T-helper 22 cell (primary cell): ENCODE data around the gene PNMA8C.
"Not testable (repeated sequence)": the region's sequence is repeated elsewhere in the genome, so short reads cannot be mapped to it uniquely, and the experiment has no call there.

Source experiments
- DNase-seq: peaks from one replicate; pipeline ENCODE4 v3.0.0-alpha.2; 2020; ENCODE audit warnings: low read depth

PNMA8C gene

DNA sequence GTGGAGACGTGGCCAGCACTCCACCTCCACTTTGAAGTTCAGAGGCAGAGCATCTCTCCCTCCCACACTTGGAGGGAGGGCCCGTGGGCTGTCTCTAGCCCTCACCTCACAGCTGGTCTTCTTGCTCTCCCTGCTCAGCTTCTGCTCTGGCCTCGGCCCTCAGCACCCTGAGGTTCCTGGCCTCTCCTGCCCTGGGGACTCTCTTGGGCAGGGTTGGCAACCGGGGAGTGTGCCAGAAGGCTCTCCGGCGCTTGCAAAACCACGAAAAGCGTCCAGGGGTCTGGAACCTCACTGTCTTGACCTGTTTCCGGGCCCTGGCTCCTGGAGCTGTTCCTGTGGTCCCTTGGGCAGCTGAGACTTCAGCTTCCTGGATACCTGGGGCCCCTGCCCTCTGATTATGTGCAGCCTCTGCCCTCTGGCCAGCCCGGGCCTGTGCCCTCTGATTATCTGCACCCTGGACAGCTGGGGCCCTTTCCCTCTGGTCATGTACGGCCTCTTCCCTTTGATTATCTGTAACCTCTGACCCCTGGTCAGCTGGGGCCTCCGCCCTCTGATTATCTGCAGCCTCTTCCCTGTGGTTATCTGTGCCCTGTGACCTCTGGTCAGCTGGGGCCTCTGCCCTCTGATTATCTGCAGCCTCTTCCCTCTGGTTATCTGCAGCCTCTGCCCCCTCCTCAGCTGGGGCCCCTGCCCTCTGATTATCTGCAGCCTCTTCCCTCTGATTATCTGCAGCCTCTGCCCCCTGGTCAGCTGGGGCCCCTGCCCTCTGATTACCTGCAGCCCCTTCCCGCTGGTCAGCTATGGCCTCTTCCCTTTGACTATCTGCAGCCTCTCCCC lies 17.4 kb downstream of the PNMA8C start:
- no peak for DNase-seq

DNA sequence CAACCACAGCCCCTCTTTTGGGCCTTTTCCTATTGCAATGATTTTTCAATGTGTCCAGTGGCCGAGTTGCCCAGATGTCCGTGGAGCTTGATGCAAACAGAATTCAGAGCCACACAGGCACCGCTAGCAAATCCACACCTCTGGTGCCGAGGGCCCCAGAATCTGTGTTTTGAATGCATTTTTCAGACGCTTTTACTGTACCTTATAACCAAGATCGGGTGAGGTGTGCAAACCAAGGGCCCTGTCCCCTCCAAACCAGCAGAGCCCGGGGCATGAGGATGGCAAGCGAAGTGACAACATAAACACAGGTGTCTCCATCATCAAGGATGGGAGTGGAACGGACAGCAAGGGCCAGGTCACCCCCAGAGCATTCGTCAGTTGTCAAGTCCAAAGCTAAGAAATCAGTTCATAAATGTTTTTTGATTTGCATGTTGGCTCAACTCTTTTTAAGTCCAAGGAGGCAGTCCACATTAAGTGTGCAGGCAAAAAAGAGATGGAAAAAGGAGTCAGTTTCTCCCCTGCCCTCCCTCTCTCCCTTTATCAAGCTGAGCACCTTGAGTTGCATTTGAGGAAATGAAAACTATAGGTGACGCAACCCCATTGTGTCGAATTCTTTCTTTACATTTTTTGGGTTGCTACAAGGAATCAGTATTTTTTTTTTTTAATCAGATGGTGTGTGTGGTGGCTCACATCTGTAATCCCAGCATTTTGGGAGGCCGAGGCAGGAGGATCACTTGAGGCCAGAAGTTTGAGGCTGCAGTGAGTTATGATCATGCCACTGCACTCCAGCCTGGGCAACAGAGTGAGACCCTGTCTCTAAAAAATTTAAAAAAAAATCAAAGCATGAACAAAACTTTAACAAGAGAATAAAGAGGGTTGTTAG lies 18.3 kb downstream of the PNMA8C start:
- no peak for DNase-seq

DNA sequence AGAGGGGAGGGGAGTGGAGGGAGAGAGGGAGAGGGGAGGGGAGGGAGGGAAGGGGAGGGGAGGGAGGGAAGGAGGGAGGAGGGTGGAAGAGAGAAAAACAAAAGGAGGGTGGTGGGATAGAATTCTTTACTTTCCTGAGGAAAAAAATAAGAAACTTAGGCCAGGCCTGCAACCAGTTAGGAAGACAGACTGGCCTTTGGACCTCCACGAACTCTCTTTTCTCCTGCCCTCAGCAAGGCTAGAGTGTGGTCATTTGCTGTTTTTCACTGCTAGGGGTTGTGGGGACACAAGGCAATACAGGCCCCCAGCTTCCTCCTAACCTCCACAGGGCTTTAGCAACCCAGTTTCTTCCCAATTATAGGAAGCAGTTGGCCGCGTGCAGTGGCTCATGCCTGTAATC lies 19.5 kb downstream of the PNMA8C start:
- no peak for DNase-seq

DNA sequence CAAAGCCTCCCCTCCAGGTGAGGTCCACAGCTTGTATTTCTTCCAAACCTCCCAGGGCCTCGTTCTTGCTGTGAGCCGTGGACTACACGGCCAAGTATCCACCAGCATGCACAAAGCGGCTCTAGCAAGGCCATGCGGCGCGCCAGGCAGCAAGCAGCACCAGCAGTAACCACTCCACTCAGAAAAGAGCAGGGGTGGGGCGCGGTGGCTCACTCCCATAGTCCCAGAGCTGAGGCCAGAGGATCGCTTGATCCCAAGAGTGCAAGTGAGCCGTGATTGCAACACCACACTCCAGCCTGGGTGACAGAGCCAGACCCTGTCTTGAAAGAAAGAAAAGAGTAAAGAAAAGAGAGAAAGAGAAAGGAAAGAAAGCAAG lies 20.1 kb downstream of the PNMA8C start:
- DNase-seq: no peak

DNA sequence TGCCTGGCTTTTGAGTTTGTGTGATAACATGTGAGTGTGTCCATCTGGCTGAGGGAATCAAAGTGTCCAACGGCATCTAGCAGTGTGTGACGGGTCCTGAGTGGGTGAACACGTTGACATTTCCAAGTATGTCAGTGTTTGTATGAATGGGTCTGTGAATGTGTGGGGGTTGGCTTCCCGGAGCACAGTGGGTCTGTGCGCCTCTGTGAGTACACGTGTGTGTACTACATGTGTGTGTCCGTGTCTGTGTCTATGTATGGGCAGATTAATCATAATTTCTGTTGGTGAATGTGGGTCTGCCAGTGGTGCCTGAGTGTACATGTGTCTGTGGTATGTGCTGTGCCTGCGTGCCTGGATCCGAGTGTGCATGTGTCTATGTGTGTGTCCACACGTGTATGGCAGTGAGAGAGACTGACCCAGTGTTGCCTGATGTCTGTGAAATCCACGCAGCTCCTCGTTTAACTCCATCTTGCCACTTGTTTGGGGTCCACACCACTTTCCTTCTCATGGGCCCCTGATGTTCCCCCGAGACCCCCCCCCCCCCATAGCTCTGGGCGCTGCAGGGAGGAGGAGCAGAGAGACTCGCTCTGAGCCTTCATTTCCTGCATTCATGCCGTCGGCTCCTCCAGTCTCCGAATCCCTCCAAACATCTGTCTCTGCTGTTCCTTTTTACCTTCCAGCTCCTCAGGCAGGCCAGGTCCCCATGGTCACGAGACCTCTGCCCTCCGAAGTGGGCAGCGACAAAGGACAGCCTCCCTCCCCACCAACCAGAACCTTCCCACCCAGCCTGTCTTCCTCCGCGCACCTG lies 20.7 kb downstream of the PNMA8C start:
- no peak for DNase-seq

DNA sequence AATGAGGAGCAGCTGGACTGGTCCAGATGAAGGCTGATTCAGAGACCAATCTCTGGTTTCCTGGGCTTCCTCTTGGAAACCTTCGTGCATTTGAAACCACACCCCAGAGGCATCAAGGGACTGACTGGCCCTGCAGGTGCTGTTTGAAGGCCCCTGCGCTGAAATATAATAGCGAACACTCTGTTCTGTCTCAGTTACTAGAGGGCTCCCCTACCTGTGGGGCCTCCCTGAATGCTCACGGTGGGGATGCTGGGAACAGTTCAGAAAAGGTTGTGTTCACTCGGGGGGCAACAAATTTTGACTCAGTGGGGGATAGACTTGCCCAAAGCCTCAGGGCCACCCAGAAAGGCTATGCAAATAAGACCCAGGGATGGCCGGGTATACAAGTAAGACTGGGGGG lies 21.8 kb downstream of the PNMA8C start:
- DNase-seq: no peak

DNA sequence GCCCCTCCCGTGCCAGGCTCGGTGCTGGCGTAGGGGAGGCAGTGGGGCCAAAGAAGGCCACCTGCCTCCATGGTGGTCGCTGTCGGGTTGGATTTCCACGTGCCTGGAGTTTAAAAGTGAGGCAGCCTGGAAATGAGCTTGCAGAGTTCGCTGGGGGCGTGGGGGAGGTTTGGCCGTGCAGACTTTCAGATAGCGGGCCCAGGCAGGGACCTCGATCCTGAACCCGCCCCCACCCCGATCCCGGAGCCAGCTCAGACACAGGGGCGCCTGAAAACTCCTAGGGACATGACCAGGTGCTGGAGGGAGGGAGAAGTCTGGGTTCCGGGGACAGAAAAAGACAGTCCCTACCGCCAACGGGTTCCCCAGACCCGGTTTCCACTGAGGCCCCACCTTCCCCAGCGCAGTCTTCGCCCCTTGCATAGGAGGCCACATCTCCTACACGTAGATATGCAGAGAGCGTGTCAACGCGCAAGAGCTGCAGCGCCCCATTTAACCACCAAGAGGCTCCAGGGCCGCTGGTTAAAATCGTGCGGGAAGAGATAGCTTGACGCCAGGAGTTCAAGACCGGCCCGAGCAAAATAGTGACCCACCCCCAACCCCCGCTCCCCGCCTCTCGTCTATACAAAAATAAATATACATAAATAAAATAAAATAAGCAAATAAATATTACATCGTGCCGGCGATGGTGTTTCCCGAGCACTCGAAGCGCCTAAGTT lies 23.8 kb downstream of the PNMA8C start:
- no peak for DNase-seq

DNA sequence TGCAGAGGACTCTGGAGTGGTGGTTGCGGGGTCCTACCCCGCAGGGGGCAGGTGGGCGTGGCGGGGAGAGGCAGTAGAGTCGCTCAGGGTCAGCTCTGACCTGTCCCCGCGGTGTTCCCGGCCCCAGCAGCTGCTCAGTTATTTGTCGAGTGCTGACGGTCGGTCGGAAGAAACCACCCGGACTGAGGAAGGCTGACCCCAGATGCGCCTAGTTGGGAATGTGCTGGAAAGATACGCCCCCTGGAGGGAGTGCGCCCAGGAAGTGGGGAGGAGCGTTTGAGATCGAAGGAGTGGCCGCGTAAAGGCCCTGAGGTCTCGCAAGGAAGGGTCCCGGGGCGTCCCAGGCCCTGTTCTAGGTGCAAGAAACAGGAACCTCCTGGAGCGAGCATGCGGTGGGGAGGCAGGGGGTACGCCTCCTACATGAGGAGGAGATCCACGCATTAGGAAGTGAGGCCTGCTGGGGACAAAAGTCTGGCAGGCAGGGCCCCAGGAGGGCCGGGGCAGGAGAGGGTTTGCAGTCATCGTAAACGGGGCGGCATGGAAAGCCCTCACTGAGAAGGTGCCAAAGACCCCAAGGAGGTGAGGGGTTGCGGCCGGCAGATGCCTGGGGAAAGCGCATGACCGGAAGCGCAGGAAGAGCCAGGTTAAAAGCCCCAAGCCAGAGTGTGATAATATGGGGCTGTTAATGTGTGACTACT lies 24.5 kb downstream of the PNMA8C start:
- DNase-seq: no peak

DNA sequence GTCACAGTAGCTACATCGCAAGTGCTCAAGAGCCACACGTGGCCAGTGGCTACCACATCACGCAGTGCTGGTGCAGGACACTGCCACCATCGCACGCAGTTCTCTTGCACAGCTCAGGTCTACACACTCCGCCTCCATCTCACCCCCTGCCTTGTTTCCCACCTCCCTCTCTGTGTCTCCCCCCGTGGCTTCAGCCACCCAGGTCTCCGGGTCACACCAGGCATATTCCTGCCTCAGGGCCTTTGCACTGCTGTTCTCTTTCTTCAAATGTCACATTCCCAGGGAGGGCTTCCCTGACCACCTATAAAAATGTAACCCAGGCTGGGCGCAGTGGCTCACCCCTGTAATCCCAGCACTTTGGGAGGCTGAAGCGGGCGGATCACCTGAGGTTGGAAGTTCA lies 26.0 kb downstream of the PNMA8C start:
- no peak for DNase-seq

DNA sequence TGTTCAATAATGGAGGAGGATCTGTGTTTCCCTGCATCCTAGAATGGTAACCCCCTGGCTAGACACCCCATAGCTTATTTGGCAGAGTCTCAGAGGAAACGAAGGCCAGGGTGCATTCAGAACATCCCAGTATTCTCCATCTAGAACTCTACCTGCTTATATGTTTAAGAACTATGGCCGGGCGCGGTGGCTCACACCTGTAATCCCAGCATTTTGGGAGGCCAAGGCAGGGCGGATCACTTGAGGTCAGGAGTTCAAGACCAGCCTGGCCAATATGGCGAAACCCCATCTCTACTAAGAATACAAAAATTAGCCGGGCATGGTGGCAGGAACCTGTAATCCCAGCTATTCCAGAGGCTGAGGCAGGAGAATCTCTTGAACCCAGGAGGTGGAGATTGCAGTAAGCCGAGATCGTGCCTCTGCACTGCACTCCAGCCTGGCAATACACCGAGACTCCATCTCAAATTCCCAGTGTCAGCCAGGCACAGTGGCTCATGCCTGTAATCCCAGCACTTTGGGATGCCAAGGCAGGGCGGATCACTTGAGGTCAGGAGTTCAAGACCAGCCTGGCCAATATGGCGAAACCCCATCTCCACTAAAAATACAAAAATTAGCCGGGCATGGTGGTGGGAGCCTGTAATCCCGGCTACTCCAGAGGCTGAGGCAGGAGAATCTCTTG lies 30.8 kb downstream of the PNMA8C start:
- not testable (repeated sequence) for DNase-seq

DNA sequence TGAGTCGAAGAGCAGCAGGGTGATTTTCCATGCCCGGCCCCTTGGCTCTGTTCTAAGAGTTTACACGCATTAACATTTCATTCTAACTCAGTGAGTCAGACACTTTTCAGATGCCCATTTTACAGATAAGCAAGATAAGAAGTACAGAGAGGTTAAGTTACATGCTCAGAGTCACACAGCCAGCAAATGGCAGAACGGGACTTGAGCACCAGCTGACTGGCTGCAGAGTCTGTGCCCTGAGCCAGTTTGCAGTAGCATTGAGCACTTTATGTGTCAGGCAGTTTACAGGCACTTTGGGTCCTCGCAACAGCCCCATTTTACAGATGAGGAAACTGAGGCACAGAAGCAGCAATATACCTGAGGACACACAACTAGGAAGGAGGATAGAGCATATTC lies 34.3 kb downstream of the PNMA8C start:
- no peak for DNase-seq

DNA sequence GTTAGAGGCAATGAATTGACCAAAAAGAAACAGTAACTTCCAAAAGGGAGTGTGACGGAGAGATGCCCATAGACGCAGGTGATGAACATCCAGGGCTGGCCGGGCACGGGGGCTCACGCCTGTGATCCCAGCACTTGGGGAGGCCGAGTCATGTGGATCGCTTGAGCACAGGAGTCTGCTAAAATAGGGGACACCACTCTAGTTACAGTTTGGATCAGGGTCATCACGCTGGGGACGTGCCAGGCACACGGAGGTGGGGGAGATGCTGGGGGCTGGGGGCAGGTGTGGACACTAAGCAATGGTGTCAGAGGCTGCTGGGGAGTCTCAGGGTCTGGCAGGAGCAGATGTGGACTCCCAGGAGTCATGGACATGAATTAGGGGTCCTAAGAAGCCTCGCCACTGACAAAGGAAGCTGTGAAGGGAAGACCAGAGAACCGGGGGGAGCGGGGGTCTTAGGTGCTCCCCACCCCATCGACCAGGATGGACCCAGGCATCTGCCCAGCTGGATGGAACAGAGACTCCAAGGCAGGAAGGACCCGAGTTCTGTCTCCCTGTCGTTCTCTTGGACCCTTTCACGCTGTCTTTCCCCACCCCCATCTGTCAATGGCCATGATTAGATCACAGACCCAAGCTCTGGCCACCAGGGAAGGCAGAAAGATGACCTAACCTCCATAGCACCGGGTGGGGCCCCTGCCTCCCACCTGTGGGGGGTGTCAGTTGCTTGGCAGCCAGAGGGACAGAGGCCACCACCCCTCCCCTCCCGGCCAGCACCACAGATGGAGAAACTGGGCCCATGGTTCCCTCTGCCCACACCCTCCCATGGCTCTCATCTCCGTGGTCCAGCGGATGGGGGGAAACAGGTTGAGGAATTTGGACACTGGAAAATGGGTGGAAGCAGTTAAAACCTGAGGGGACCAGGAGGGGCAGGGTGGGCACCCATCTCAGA lies 35.0 kb downstream of the PNMA8C start:
- DNase-seq: no peak

DNA sequence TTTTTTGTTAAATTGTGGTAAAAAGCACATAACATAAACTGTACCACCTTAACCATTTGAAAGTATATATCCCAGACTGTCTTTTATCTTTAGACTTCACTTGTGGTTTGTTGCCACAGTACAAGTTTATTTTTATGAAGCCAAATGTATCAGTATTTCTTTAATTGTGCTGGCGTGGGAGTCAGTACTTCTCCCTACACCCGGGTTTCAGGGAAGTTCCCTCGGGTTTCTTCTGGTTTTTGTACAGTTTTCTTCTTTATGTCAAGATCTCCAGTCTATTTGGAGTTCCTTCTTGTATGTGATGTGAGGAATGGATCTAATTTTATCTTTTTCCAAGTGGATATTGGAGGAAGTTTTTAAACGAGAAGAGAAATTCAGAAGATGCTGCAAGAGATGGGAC lies 35.9 kb downstream of the PNMA8C start:
- no peak for DNase-seq

DNA sequence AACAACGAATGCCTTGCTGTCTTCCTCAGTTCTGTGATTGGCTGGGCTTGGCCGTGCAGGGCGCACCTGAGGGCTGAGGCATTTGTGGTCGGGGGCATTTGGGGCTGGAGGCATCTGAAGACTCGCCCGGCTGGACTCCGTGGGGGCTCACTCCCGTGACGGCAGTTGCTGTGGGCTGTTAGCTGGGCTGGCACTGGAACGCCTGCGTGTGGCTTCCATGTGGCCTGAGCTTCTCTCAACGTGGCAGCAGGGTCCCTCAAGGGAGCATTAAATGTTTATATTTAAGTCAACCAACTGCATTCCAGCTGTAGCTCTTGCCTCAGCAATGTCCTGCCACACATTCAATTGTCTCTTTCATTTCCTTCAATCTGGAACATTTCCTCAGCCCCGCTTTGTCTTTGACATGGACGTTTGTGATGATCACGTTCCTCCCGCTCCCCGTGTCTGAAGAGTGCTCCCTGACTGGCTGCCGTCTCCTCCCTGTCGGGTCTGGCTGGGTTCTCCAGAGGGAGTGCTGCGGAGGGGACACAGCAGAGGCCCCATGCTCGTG lies 36.4 kb downstream of the PNMA8C start:
- DNase-seq: no peak

DNA sequence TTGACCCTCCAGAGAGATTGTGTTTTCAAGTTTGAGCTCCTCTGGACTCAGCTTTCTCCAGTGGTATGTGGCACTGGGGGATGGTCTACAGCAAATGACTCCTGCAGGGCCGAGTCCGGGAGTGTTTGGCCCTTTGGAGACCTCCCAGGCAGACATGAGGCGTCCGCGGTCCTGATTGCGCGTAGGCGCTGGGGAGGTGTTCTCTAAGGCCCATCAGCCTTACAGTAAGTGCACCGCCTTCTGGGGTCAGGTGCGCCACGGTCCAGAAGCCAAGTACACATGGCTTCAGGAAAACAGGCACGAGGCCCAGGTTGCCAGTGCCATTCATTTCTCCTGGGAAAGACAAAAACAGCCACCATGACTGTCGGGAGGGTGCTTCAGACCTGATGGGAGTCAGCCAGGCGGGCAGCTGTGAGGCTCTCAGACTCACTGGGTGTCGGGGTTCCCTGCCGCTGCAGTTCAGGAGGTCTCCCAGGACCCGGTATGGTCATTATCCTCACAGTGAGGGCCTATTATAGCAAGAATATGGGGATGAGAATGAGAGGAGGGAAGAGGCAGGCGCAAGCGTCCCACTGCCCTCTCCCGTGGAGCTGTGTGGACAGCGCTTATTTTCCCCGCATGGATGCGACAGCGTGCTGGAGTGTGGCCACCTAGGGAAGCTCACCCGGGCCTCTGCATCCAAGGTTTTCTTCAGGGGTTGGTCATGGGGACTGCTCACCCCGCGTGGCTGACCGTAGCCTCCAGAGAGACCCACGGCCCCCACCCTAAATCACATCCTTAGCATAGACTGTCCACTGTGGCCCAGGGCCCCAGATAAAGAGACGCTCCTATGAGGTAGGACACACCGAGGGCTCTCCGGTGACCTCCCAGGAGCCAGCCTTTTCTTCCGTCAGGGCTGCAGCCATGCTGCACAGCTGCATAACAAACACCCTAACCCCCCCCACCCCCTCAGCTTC lies 37.2 kb downstream of the PNMA8C start:
- DNase-seq: no peak

DNA sequence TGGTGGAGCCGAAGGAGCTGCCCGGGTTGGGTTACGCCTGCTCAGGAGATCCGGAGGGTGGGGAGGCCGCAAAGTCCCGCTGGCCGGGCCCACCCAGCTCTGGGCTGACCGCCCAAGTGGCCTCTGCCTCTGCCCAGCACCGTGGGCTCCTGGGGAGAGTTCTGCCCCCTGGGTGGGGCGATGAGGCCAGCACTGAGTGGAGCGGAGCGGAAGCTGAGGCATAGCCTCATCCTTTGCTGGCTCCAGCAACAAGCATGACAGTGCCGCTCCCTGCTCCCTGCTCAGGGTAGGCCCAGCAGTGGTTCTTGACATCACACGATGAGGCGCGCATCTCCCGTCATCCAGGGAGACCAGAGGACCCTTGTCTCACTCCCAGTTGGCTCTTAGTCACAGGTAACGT lies 37.9 kb downstream of the PNMA8C start:
- no peak for DNase-seq

DNA sequence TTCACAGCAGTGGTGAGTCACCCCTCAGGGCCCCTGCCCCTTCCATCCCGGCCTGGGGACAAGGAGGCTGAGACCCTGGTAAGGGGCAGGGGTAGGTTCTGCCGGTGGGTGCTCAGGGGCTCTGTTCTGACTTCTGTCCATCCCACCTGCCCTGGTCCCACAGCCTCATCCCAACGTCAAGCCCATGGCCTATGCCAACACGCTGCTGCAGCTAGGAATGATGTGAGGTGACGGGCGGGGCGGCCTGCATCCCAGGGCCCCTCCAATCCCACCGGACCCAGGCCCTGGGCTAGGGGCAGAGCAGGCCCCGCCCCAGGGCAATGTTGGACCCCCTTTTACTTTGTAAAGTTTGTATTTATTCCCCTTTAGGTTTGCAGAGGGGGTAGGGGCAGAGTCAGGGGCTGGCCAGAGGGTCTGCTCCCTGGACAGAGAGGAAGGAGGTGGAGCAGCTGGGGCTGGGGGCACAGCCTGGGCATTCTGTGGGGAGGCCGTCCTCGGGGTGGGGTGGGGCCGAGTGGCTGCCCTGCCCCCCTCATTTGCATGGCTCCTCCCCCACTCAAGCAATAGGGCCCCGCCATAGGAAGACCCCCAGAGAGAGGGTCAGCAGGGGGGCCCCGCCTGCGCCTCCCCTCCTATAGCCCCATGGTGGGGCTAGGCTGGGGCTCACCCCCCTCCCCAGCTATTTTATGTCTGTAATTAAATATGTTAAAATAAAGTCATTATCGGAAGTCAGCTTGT lies 38.4 kb downstream of the PNMA8C start:
- DNase-seq: no peak
